ENCODE results near the gene FRMD4B.

FRMD4B gene

GRCh38 chr3:69201658-69202057 lies 184.2 kb downstream of the FRMD4B start:
- no peak overlapping the region for H3K27ac ChIP-seq (ENCODE audit: low read depth, low read length)
- no peak overlapping the region for H3K9ac ChIP-seq (ENCODE audit: low read length)
- no peaks in the 10 kb centered on the region for H3K36me3 ChIP-seq (ENCODE audit: control insufficient read depth in 1 of 2, insufficient read depth in 2 of 2, low read length in 2 of 2)
- H2BK5ac ChIP-seq (ENCODE audit: low read depth, low read length, poor library complexity) = no peak overlapping the region
- H3K18ac ChIP-seq (ENCODE audit: low read length) = no peak overlapping the region
- H4K8ac ChIP-seq (ENCODE audit: low read depth, low read length) = peak overlapping the region; percentile 4
- H3K4me2 ChIP-seq (ENCODE audit: low read length) = no peak overlapping the region
- H3K79me1 ChIP-seq (ENCODE audit: low read length) = peaks cover 16% of the 10 kb centered on the region
- H2BK120ac ChIP-seq (ENCODE audit: insufficient read depth, low read length, poor library complexity) = peak overlapping the region; percentile 88
- H4K91ac ChIP-seq (ENCODE audit: low read depth, low read length) = peak overlapping the region; percentile 57
- no peak for DNase-seq
- no CpG with 5 or more reads among the region's 10 CpGs for WGBS (ENCODE audit: extremely low coverage, insufficient coverage, insufficient read length)
- H3K79me2 ChIP-seq (ENCODE audit: control insufficient read depth, insufficient read depth, low read length, poor library complexity) = peaks cover 2% of the 10 kb centered on the region
- peak overlapping the region; percentile 26 for H4K12ac ChIP-seq (ENCODE audit: low read depth, low read length)
- no peak overlapping the region for H2BK12ac ChIP-seq (ENCODE audit: low read length)
- H3K23ac ChIP-seq (ENCODE audit: low read length) = no peak overlapping the region
- H2AFZ ChIP-seq (ENCODE audit: insufficient read depth, low read length, poor library complexity) = no peak overlapping the region
- no peak overlapping the region for H2AK5ac ChIP-seq (ENCODE audit: low read length)
- H3K4me1 ChIP-seq (ENCODE audit: control insufficient read depth in 1 of 2, insufficient read depth in 2 of 2, low read length in 2 of 2) = peaks cover 7 to 19% of the 10 kb centered on the region in 2 experiments
- H3K14ac ChIP-seq (ENCODE audit: low read length) = no peak overlapping the region
- no peak overlapping the region for H3K4me3 ChIP-seq (ENCODE audit: low read depth, low read length)
- no peaks in the 10 kb centered on the region for H3K9me3 ChIP-seq (ENCODE audit: insufficient read depth, low read depth, low read length)
- H3K4ac ChIP-seq (ENCODE audit: low read depth, low read length) = no peak overlapping the region
- no peaks in the 10 kb centered on the region for H3K27me3 ChIP-seq (ENCODE audit: insufficient read depth, low read length)

DNA sequence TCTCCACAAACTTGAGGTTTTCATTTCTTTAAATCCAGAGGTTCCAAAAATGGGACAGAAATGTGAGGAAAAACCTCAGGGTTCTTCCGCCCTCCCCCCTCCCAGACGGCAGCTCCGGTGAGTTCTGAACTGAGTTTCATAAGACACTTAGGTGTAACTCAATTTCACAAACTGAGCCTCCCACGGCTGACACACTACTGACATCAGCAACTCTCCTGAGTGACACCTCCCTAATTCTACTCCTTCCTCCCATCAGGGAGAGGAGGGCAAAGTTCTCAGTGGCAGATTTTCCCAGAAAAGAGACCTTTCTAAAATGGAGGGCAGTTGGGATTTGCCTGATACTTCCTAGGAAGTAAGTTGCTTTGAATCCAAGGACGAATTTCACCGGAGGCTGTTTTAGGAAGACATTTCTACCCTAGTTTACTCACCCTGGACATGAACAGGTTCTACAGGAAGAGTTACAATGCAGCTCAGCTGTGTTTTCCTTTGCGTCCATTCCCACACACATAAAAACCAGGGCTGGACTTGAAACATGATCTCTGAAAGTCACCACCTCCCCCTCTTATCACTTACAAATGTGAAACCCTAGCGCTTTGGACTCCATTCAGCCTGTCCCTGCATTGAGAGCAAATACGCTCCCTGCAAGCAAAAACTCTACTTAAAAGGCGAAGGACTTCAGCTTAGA lies 185.4 kb downstream of the FRMD4B start:
- no peak overlapping the region for H4K12ac ChIP-seq (ENCODE audit: low read depth, low read length)
- peak overlapping the region; percentile 72 for H3K18ac ChIP-seq (ENCODE audit: low read length)
- peak overlapping the region; percentile 93 for H3K27ac ChIP-seq (ENCODE audit: low read depth, low read length)
- H2BK120ac ChIP-seq (ENCODE audit: insufficient read depth, low read length, poor library complexity) = peak overlapping the region; percentile 86
- peak overlapping the region; percentile 47 for H3K4me3 ChIP-seq (ENCODE audit: low read depth, low read length)
- H3K4me2 ChIP-seq (ENCODE audit: low read length) = peak overlapping the region; percentile 73
- peak overlapping the region; percentile 90 for H2BK5ac ChIP-seq (ENCODE audit: low read depth, low read length, poor library complexity)
- peak overlapping the region; percentile 8 for H2BK12ac ChIP-seq (ENCODE audit: low read length)
- H3K36me3 ChIP-seq (ENCODE audit: control insufficient read depth in 1 of 2, insufficient read depth in 2 of 2, low read length in 2 of 2) = peaks cover 0 to 4% of the 10 kb centered on the region in 2 experiments
- H3K4ac ChIP-seq (ENCODE audit: low read depth, low read length) = peak overlapping the region; percentile 1
- peak overlapping the region; percentile 72 for H4K91ac ChIP-seq (ENCODE audit: low read depth, low read length)
- H3K4me1 ChIP-seq (ENCODE audit: control insufficient read depth in 1 of 2, insufficient read depth in 2 of 2, low read length in 2 of 2) = peaks cover 7 to 19% of the 10 kb centered on the region in 2 experiments
- peaks cover 16% of the 10 kb centered on the region for H3K79me1 ChIP-seq (ENCODE audit: low read length)
- no peak overlapping the region for H3K9ac ChIP-seq (ENCODE audit: low read length)
- H3K27me3 ChIP-seq (ENCODE audit: insufficient read depth, low read length) = no peaks in the 10 kb centered on the region
- peak; percentile 91 to 94 for DNase-seq
- WGBS (ENCODE audit: extremely low coverage, insufficient coverage, insufficient read length) = no CpG with 5 or more reads among the region's 10 CpGs
- H3K9me3 ChIP-seq (ENCODE audit: insufficient read depth, low read depth, low read length) = no peaks in the 10 kb centered on the region
- H4K8ac ChIP-seq (ENCODE audit: low read depth, low read length) = peak overlapping the region; percentile 78
- H3K14ac ChIP-seq (ENCODE audit: low read length) = peak overlapping the region; percentile 27
- no peak overlapping the region for H3K23ac ChIP-seq (ENCODE audit: low read length)
- H2AFZ ChIP-seq (ENCODE audit: insufficient read depth, low read length, poor library complexity) = peak overlapping the region; percentile 75
- peaks cover 2% of the 10 kb centered on the region for H3K79me2 ChIP-seq (ENCODE audit: control insufficient read depth, insufficient read depth, low read length, poor library complexity)
- no peak overlapping the region for H2AK5ac ChIP-seq (ENCODE audit: low read length)

- Histone ChIP-seq H4K12ac (ENCODE audit: low read depth, low read length) (no peak overlapping the region), H3K18ac (ENCODE audit: low read length) (no peak overlapping the region), H2AK5ac (ENCODE audit: low read length) (no peak overlapping the region), H3K23ac (ENCODE audit: low read length) (no peak overlapping the region), H3K4me2 (ENCODE audit: low read length) (peak overlapping the region; percentile 73), H3K9me3 (ENCODE audit: insufficient read depth, low read depth, low read length) (no peaks in the 10 kb centered on the region), H3K79me2 (ENCODE audit: control insufficient read depth, insufficient read depth, low read length, poor library complexity) (peaks cover 2% of the 10 kb centered on the region), H3K27me3 (ENCODE audit: insufficient read depth, low read length) (no peaks in the 10 kb centered on the region), H3K4me3 (ENCODE audit: low read depth, low read length) (no peak overlapping the region), H3K9ac (ENCODE audit: low read length) (peak overlapping the region; percentile 31), H4K91ac (ENCODE audit: low read depth, low read length) (peak overlapping the region; percentile 72), H2BK120ac (ENCODE audit: insufficient read depth, low read length, poor library complexity) (peak overlapping the region; percentile 63), H3K14ac (ENCODE audit: low read length) (peak overlapping the region; percentile 73), H3K36me3 (ENCODE audit: control insufficient read depth in 1 of 2, insufficient read depth in 2 of 2, low read length in 2 of 2) (peaks cover 0 to 5% of the 10 kb centered on the region in 2 experiments), H2BK12ac (ENCODE audit: low read length) (peak overlapping the region; percentile 73), H3K79me1 (ENCODE audit: low read length) (peaks cover 16% of the 10 kb centered on the region), H3K27ac (ENCODE audit: low read depth, low read length) (peak overlapping the region; percentile 93), H3K4me1 (ENCODE audit: control insufficient read depth in 1 of 2, insufficient read depth in 2 of 2, low read length in 2 of 2) (peaks cover 7 to 19% of the 10 kb centered on the region in 2 experiments), H3K4ac (ENCODE audit: low read depth, low read length) (peak overlapping the region; percentile 85), H4K8ac (ENCODE audit: low read depth, low read length) (peak overlapping the region; percentile 70), H2AFZ (ENCODE audit: insufficient read depth, low read length, poor library complexity) (no peak overlapping the region), H2BK5ac (ENCODE audit: low read depth, low read length, poor library complexity) (peak overlapping the region; percentile 90)
- peak in 1 of 2 donors; percentile 32 for DNase-seq
- WGBS (ENCODE audit: extremely low coverage, insufficient coverage, insufficient read length) = no CpG with 5 or more reads among the region's 6 CpGs
These were observed 185.9 kb downstream of the FRMD4B start for GRCh38 chr3:69199942-69200341.

DNA sequence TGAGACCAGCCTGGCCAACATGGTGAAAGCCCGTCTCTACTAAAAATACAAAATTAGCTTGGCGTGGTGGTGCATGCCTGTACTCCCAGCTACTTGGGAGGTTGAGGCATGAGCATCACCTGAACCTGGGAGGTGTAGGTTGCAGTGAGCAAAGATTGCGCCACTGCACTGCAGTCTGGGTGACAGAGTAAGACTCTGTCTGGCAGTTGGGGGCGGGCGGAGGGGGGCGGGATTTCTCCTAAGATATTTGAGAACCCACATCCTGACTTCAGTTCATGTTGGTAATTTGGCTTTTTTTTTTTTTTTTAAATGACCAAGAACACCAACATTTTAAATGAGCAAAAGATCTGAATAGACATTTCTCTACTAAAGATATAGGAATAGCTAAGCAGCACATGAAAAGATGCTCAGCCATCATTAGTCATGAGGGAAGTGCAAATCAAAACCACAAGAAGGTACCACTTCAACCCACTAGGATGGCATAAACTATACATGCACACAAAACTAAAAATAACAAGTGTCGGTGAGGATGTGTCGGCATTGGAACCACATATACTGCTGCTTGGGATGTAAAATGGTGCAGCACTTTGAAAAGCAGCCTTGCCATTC lies 187.9 kb downstream of the FRMD4B start:
- Histone ChIP-seq H2BK5ac (ENCODE audit: low read depth, low read length, poor library complexity) (no peak overlapping the region), H3K9me3 (ENCODE audit: insufficient read depth, low read depth, low read length) (no peaks in the 10 kb centered on the region), H2BK120ac (ENCODE audit: insufficient read depth, low read length, poor library complexity) (peak overlapping the region; percentile 15), H3K4me2 (ENCODE audit: low read length) (peak overlapping the region; percentile 25), H3K4me1 (ENCODE audit: control insufficient read depth in 1 of 2, insufficient read depth in 2 of 2, low read length in 2 of 2) (peaks cover 7 to 15% of the 10 kb centered on the region in 2 experiments), H3K27ac (ENCODE audit: low read depth, low read length) (peak overlapping the region; percentile 7), H3K23ac (ENCODE audit: low read length) (no peak overlapping the region), H2AFZ (ENCODE audit: insufficient read depth, low read length, poor library complexity) (no peak overlapping the region), H4K91ac (ENCODE audit: low read depth, low read length) (no peak overlapping the region), H3K79me2 (ENCODE audit: control insufficient read depth, insufficient read depth, low read length, poor library complexity) (peaks cover 2% of the 10 kb centered on the region), H3K4ac (ENCODE audit: low read depth, low read length) (no peak overlapping the region), H3K79me1 (ENCODE audit: low read length) (peaks cover 16% of the 10 kb centered on the region), H4K12ac (ENCODE audit: low read depth, low read length) (no peak overlapping the region), H3K36me3 (ENCODE audit: control insufficient read depth in 1 of 2, insufficient read depth in 2 of 2, low read length in 2 of 2) (peaks cover 2 to 11% of the 10 kb centered on the region in 2 experiments), H3K27me3 (ENCODE audit: insufficient read depth, low read length) (no peaks in the 10 kb centered on the region), H4K8ac (ENCODE audit: low read depth, low read length) (no peak overlapping the region), H3K4me3 (ENCODE audit: low read depth, low read length) (no peak overlapping the region), H2AK5ac (ENCODE audit: low read length) (no peak overlapping the region), H3K18ac (ENCODE audit: low read length) (no peak overlapping the region), H2BK12ac (ENCODE audit: low read length) (no peak overlapping the region), H3K14ac (ENCODE audit: low read length) (peak overlapping the region; percentile 24), H3K9ac (ENCODE audit: low read length) (no peak overlapping the region)
- DNase-seq = peak in 1 of 2 donors; percentile 36
- whole genome bisulfite sequencing (ENCODE audit: extremely low coverage, insufficient coverage, insufficient read length) = no CpG with 5 or more reads among the region's 8 CpGs
